GM21526 (cell line): ENCODE measurements around the gene PBRM1.
"Not testable (repeated sequence)": the region's sequence is repeated elsewhere in the genome, so short reads cannot be mapped to it uniquely, and the experiment has no call there.

Experiments used
- ATAC-seq: cut with Tn5 transposase; IDR thresholded peaks from one replicate; pipeline ENCODE4 v1.9.1; 2021; ENCODE audit warnings: moderate library complexity; ENCODE audit not compliant: unreplicated experiment, low FRiP score

PBRM1 gene

GRCh38 chr3:52527039-52527731 lies 158.5 kb downstream of the PBRM1 start:
- no peak for ATAC-seq

- ATAC-seq: not testable (repeated sequence)
Measured at GRCh38 chr3:52526671-52527038, 159.1 kb downstream of the PBRM1 start.

GRCh38 chr3:52525680-52526561 lies 159.8 kb downstream of the PBRM1 start:
- no peak for ATAC-seq

- no peak for ATAC-seq
Measured at GRCh38 chr3:52524752-52525679, 160.7 kb downstream of the PBRM1 start.

- no peak for ATAC-seq
Measured at GRCh38 chr3:52524258-52524751, 161.4 kb downstream of the PBRM1 start.

- ATAC-seq: no peak
Measured at GRCh38 chr3:52523386-52524257, 162.1 kb downstream of the PBRM1 start.

- ATAC-seq: no peak
Measured at GRCh38 chr3:52522651-52523251, 163.0 kb downstream of the PBRM1 start.

GRCh38 chr3:52521881-52522650 lies 163.6 kb downstream of the PBRM1 start:
- no peak for ATAC-seq

GRCh38 chr3:52521488-52521824 lies 164.3 kb downstream of the PBRM1 start:
- ATAC-seq: no peak

- ATAC-seq: no peak
Measured at GRCh38 chr3:52520716-52521487, 164.8 kb downstream of the PBRM1 start.

- ATAC-seq: no peak
Measured at GRCh38 chr3:52520141-52520667, 165.5 kb downstream of the PBRM1 start.

GRCh38 chr3:52519445-52520140 lies 166.1 kb downstream of the PBRM1 start:
- ATAC-seq: no peak

GRCh38 chr3:52518723-52519444 lies 166.8 kb downstream of the PBRM1 start:
- no peak for ATAC-seq

- no peak for ATAC-seq
Measured at GRCh38 chr3:52517796-52518722, 167.7 kb downstream of the PBRM1 start.

GRCh38 chr3:52516509-52517195 lies 169.1 kb downstream of the PBRM1 start:
- ATAC-seq: no peak
